Kidney glomerular epithelial cell (primary cell): ENCODE data around the gene COPB1.

Experiments
- DNase-seq: peaks from one replicate; lab custom pipeline; 2025; lab: John Stamatoyannopoulos, UW

The COPB1 gene

DNA sequence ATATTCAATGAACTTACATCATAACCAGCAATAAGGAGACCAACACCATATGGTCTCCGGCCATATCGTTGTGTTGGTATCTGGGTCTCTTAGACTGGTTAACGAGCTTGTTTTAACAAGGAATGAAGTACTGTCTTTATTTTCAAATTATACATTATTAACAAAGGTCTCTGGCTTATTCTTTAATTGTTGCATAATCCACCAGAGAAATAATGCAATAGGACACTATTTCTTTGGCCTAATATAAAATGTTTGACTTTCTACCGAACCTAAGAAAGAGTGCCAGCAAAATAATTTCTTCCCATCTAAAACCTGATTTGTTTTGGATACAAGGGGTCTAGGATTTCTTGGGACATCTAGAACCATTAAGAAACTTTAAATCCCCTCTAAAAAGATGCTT lies 14.2 kb upstream of the COPB1 start:
- DNase-seq: no peak

DNA sequence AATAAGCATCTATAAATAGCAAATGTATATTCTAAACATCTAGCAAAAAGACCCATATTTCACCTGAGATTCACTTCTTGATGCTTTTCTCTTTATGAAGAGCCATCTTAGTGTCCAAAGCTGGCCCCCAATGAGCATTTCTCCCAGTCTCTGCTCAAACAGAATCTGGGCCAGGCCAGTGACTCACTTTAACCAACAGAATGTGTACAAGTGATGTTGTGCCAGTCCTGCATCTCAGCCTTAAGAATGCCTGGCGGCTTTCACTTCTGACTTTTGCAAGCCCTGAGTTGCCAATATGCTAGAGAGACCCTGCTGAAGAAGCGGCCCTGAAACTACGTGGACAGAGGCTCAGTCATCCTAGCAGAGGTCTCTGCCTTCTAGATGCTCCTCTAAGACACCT lies 6.9 kb upstream of the COPB1 start:
- no peak for DNase-seq

DNA sequence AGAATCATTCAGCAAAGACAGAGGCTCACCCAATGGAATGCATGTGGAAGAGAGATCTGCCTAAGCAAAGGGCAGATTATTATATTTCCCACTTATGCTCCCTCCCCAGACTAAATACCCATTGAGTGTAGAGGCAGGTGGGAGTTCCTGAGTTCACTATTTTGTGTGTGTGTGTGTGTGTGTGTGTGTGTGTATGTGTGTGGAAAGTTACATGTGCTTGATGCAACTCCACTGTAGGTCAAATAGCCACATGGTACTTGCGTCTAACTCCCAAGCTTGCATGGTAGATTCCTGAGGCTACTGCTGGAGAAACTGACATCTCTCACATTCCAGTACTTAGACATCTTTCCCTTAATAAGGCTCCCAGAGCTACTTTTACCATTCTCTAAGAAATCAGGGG lies 3.4 kb upstream of the COPB1 start:
- no peak for DNase-seq

DNA sequence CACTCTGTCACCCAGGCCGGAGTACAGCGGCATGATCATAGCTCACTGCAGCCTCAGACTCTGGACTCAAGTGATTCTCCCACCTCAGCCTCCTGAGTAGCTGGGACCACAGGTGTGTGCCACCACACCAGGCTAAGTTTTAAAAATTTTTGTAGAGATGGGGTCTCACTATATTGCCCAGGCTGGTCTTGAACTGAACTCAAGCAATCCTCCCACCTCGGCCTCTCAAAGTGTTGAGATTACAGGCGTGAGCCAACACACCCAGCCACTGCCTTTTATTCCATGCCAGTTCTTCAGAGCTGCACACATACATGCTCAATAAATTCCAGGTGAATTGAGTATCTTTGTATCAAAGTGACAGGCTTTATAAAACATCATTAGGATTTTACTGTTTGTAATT lies 2.4 kb upstream of the COPB1 start:
- no peak for DNase-seq

DNA sequence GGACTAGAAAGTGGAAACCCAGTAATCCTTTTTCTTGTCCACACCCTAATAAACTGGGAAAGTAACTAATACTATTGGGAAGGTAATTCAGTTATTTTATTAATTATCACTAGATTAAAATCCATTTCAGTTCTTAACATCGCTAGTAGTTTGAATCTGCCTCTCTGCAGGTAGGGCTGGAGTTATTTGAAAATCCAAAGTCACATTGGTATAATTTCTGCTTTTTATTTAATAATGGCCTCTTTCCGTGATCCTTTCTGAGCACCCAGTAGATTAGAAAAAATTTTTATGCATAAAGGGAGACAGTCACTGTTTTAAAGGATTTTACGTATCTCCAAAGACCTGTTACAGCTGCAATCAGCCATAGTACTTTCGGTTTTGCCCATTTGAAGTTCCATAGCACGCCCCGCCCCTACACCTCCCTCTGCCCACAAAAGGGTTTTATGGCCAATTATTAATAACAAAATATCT lies 605 bp upstream of the COPB1 start:
- peak; percentile 78 for DNase-seq

DNA sequence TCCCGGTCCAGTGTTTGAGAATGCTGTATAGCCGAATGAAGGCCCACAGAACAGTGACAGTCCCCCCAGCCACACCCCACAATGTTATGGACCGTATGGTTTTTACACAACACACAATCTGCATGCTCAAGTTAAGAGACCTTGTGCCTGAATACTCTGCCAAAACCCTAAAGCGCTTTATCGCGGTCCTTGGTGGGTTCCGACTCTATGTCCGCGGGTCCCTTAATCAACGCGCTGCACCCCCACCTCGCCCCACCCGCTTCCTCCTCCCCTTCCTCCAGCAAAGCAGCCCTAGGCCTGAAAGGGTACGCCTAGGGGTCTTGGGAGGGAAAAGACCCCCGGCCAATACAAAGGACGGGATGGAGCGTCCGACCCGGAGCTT lies 442 bp downstream of the COPB1 start:
- no peak for DNase-seq

DNA sequence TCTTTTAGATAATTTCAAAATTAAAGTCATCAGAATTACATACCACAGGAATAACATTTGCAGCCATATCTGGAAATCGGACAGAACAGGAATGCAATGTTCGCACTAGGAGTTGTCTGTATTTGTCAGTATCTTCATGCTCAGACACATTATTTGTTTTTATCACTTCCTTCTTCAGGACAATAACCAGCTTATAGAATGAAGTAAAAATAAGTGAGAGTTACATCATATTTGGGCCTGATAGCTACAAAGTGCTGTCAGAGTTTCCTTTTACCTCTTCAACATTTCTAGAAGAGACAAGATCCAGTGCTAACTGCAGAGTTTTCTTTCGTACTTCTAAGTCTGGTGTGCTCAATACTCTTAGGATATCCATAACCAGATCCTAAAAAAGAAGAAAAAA lies 18.9 kb downstream of the COPB1 start:
- DNase-seq: no peak

DNA sequence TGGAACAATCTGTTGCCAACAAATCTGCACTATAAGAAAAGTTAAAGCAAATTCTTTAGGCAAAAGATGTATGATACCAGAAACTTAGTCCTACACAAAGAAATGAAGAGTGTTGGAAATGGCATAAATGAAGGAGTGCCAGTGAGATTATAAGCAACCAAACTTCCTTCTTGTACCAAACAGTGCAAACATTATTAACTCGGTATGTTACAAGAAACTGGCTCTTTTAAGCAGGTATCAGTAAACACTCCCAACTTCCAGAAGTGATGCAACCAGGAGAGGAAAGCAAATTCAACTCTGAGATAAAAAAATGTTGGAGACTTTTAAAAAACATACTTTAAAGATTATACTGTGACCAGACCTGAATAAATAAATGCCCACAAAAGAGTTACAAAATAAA lies 28.5 kb downstream of the COPB1 start:
- no peak for DNase-seq

DNA sequence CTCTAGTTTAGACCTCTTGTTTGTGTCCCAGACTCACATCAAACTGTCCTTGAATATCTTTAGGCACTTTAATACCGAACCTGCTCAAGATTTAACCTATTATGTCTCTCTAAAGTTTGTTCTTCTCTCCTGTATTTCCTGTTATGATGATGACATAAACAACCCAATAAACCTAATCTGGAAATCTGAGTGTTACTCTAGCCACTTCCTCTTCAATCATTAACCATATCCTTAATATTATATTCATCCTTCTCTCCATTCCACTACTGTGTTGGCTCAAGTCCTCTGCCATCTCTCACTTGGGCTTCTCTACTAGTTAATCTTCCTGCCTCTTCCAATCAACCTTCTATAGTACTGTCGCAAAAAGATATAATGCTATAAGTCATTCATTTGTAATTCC lies 36.0 kb downstream of the COPB1 start:
- DNase-seq: no peak

DNA sequence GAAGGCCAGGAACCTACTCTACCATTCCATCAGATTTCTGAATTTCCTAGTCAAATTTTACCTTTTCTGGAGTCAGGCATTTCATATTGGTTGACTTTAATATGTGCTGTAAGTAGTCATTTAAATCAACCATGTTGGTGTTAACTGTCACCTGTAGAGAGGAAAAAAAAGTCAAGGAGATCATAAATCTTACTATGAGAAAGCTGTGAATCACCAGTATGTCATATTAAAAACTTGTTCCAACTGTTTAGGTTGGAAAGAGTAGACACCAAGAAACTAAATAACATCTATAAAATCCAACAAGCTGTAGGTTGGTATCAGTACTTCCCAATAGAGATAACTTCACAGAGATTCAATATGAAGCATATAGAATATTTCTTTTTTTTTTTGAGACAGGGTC lies 39.5 kb downstream of the COPB1 start:
- DNase-seq: no peak

DNA sequence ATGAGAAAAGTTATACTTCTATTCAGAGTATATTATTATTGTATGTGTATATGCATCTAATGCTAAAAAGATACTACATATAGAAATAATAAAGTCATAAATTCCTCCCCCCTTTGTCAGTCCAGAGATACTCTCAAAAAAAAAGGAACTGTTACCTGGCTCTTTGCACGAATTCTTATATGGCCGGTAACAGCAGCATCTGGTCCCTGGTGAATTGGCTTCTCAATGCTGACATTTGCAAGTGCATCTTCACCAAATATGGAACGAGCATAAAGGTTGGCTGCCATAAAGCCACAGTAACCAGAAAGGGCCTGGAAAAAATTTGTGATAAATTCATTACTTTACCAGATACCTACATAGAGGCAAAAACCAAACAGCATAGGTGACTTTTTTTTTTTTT lies 41.2 kb downstream of the COPB1 start:
- no peak for DNase-seq

DNA sequence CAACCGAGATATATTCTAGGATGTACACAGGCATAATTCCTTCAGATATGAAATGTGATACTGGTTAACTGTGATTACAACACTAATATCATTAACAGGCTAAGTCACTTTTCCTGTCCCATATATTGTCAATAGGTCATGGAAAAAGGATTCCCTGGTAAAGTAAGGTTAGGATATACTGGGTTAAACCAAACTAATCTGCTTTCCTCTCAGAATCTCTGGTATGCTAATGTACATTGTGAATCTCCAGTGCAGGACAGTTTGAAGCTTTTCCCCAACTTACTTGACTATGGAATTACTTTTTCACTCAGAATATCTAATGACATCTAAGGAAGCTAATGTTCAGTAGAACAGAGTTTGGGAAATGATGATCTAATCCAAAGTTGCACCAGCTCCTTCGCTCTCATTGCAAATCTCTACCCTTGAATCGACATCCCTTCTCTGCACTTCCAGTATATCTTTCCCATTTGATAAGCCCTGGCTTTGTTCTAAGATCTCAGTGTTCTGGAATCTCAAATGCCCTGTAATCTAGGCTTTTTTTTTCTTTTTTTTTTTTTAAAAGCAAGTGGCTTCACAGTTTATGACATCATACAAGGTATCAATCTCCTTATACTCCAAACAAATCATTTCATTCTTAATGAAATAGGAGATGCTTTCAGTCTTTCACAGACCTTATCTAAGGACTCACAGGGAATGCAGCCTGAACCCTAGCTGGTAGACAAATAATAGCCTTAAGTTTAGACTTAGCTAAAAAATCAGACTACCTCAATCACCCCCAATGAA lies 43.8 kb downstream of the COPB1 start:
- DNase-seq: no peak

DNA sequence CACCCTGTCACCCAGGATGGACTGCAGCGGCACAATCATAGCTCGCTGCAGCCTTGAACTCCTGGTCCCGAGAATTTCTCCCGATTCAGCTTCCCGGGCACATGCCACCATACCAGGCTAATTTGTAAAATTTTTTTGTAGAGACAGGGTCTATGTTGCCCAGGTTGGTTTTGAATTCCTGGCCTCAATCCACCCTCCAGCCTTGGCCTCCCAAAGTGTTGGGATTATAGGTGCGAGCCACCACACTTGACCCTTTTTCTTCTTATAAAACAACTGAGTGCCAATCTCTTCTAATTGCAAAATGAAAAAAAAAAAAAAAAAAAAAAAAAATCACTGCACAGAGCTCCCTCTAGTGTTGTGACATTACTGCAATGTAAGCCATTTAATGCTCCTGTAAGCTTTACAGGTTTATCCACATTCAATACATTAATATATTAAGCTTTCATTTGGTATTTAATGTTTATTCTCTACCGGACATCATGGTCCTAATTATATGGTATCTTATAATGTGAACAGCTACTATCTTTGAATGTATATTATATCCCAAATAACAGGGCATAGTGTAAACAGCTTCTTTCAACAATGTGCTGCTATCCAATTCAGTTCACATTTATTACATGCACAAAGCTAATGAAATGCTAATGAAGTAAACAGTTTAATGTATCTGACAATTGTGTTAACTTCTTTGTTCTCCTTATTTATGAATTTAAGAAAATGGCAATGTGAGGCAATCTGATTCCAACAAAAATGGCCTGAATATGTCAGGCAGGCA lies 44.6 kb downstream of the COPB1 start:
- peak; percentile 24 for DNase-seq

DNA sequence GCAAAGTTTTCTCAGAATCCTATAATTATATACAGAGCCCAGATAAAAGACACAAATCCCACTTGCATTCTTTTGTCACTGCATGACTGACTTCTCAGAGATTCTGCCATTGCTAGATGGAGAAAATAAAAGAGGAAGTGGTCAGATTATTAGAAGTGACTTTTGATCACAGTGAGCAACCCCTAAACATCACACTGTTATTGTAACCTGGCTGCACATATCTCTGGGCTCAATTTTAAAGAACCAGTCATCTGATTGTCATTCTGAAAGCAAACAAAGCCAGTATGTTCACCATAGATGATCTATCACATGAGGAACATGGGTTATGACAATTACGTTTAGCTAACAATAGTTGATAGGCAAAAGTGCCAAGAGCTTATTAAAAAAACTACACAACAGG lies 47.8 kb downstream of the COPB1 start:
- DNase-seq: no peak

DNA sequence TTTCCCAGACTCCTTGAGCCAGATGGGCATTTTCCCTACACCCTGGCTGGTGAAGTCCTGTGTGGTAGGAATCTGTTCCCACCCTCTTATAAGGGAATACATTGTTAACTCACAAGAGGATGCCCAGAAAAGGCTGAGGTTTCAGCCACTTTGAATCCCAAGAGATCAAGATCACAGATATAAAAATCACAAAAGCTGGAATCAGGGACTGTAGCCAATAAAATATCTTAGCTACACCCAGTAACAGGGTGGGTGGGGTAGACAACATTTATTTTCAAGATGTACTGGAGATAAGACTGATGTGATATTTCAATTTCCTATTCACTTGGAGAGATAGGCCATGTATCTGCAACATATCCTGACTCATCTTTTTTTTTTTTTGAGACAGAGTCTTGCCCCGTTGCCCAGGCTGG lies 50.3 kb downstream of the COPB1 start:
- no peak for DNase-seq

DNA sequence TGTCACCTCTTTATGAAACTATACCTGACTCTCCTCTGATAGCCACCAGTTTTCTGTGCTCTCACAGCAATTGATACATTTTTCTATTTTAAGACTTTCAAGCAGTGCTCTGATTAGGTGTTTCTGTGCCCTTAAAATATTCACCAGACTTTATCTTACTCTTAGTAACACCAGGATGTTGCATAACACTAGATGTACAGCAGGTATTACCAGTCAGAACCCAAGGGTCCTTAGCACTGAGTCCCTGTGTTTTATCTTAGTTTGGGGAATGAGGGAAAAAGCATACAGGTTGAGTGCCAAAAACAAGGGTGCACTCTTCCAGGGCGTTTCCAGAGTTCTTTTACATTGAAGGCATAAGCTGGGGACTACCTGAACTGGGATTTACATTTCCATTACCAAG lies 51.4 kb downstream of the COPB1 start:
- no peak for DNase-seq

DNA sequence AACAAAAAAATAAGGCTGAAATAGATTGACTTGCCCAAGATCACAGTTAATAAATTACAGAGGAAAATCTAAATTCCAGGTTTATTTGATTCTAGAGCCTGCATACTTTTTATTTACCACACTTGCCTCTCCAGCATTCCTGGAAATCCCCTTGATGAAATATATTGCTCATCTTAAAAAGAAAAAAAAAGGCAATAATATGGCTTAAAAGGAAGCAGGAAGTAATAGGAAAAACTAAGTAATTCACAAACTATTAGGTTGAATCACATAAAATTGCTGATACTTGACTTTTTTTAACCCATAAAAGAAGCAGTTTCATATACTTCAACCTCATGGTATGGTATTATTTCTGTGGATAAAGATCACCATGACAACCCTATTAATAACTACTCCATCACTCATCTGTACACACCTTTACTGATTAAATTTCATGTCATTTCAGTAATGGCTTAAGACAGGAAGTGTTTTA lies 52.9 kb downstream of the COPB1 start:
- peak; percentile 84 for DNase-seq

DNA sequence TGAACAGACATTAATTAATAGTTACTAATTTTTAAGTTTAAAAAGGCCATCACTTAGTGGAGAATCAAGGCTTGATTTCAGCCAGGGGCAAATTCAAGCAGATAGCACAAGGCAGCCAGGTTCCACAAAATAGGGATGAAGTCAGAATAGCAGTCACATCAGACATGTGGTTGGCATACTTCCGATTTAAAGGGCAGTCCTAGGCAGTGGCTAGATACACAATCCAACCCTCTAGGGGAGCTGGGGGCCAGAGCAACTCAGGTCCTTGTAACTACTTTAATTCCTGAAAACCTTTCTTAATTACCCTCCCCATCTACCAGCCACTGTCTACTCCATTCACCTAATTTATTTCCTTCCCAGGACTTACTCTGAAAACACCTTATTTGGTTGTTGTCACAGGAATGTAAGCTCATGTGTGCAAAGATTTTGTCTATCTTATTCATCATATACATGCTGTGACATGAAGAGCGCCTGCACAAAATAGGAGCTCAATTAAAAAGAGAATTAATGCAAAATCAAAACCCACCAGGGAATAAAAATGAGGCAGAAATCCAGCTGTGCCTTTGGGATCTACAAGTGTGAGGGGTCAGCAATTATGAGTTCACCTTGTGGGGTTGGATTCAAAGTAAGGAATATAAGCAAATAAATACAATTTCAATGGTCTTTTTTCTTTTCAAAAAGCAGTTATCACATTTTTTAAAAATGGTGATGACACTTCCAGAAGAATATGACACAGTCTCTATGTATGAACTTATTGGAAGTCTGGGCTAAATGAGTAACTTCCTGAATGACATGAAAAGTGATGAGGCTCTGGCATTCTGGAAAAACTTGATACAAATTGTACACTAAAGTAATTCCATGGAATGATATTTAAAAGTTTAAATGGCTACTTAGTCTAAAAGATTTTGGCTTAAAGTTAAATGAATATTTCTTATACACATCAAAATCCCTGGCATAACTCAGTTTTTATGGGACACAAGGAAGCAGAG lies 53.8 kb downstream of the COPB1 start:
- peak; percentile 50 for DNase-seq

DNA sequence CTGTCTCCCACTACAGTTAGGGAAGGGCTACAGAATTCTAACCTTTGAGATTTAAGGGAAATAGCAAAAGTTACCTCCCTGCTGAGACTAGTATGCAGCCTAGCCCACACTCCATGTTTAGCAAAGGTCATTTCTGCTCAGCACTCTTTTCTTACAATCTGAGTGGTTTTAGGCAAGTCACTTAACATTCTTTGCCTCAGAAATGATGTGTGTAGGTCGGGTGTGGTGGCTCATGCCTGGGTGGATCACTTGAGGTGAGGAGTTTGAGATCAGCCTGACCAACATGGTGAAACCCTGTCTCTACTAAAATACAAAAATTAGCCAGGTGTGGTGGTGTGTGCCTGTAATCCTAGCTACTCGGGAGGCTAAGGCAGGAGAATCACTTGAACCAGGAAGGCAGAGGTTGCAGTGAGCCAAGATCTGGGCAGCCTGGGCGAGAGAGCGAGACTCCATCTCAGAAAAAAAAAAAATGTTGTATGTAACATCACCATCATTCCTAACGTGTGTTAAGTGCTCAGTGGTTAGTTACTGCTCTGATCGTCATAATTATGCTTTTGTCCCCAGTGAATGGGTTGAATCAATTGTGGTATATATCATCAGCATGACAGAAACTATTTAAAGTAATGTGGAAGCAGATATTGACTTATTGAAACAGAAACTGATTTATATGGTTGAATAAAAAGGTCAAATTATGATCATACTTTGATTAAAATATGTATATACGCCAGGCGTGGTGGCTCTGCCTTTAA lies 55.0 kb downstream of the COPB1 start:
- no peak for DNase-seq

DNA sequence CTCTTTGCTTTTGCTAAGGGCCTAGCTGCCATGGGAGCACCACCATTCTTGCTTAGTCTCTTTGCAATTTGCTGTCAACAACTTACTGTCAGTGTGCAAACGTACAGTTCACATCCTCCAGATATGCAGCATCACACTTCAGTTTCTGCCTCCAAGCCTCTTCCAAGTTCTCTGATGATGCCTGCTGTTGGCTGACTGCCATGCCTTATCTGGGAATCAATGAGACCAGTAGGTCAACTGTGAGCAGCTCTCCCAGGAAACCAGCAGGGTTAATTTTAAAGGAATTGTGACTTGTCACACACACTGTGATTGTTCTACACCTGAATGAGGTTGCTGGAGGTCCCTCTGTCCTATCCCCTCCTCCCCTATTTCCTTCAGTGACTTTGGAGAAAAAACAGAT lies 56.0 kb downstream of the COPB1 start:
- peak; percentile 65 for DNase-seq

DNA sequence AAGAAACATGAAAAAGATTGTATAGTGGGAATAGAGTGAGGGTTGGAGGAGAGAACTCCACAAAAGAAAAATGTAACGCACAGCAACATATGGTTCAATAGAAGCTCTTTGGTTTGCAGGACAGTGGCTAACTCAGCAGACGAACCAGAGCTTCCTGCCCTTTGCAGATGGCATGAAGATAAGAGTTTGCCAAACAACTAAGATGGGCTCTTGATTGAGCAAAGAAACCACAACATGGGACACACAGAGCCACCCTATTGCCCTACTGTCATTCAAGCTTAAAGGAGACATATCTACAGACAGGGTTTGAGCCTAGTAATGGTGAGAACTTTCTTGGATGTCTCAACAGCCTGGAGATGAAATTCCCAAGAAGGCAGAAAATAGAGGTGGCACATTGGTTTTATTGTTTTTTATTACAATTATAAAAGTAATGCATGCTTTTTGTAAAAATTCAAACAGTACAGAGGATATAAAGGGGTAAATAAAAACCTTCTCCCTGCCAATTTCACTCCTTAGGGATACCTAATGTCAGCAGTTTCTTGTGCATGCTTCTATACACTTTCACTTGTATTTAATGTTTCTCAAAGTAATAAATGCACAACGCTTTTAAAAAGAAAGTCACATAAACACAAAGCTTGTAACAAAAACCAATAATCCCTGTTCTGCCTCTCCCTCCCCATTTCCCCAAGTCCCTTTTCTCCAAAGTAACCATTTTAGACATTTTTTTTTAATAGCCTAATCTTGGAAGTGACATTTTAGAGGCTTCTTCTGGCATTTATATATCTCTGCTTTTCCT lies 63.7 kb downstream of the COPB1 start:
- DNase-seq: no peak
